WTC11 (cell line): ENCODE results near the gene KCNMA1. TPM values are rescaled to one million over a fixed set of nuclear protein-coding genes. Genes with fewer than 3 reads are reported as not detected.

Experiments used
- ATAC-seq: fragments of 200-7000 bp; cut with Tn5 transposase; 2 replicates; pipeline ENCODE4 v1.10.0; 2021; ENCODE audit warnings: mild to moderate bottlenecking, moderate library complexity
- CTCF ChIA-PET: fragments of 300-600 bp; sonication (Branson Sonifier 250); formaldehyde crosslinking; loops from one replicate; lab custom pipeline; 2021; ENCODE audit warnings: antibody characterized with exemption; lab: Charles Lee
- POLR2A ChIA-PET: fragments of 350-600 bp; sonication (Branson Sonifier 250); formaldehyde crosslinking; loops from one replicate; lab custom pipeline; 2021; ENCODE audit warnings: antibody characterized with exemption; lab: Charles Lee
- DNase-seq: peaks from one replicate; pipeline ENCODE4 v3.0.0; 2021; ENCODE audit warnings: low spot score
- H3K27ac Mint-ChIP-seq: 2 replicates; pipeline ENCODE4 v1.8.0; 2021; ENCODE audit warnings: mixed read lengths
- H3K27me3 Mint-ChIP-seq: 2 replicates; pipeline ENCODE4 v1.8.0; 2021; ENCODE audit warnings: low read depth, mild to moderate bottlenecking, moderate library complexity, mixed read lengths
- H3K36me3 Mint-ChIP-seq: 2 replicates; pipeline ENCODE4 v1.8.0; 2021; ENCODE audit warnings: mixed read lengths
- H3K4me1 Mint-ChIP-seq: 2 replicates; pipeline ENCODE4 v1.8.0; 2022; ENCODE audit warnings: mixed read lengths
- H3K4me3 Mint-ChIP-seq: 2 replicates; pipeline ENCODE4 v1.8.0; 2021; ENCODE audit warnings: mild to moderate bottlenecking, moderate library complexity, mixed read lengths
- H3K9me3 Mint-ChIP-seq: 2 replicates; pipeline ENCODE4 v1.8.0; 2021; ENCODE audit warnings: mixed read lengths
- FOXK1 ChIP-seq: sonication (generic); formaldehyde crosslinking; IDR thresholded peaks from 2 replicates; pipeline ENCODE4 v1.8.0; 2022; ENCODE audit warnings: mild to moderate bottlenecking, moderate library complexity, missing genetic modification reagents
- GTF2I ChIP-seq: fragments of 250-450 bp; sonication (Bioruptor Pico); conservative IDR thresholded peaks from 2 replicates; pipeline ENCODE4 v1.4.0; 2021; ENCODE audit warnings: mild to moderate bottlenecking
- IRF2 ChIP-seq: sonication (generic); formaldehyde crosslinking; IDR thresholded peaks from 2 replicates; pipeline ENCODE4 v1.8.0; 2022; ENCODE audit warnings: low read depth, missing genetic modification reagents, borderline replicate concordance
- MAX ChIP-seq: sonication (generic); formaldehyde crosslinking; IDR thresholded peaks from 2 replicates; pipeline ENCODE4 v1.8.0; 2022; ENCODE audit warnings: mild to moderate bottlenecking, missing genetic modification reagents
- NFE2L1 ChIP-seq: sonication (generic); formaldehyde crosslinking; IDR thresholded peaks from 2 replicates; pipeline ENCODE4 v1.8.1; 2023; ENCODE audit warnings: missing genetic modification reagents
- NR1H2 ChIP-seq: sonication (generic); formaldehyde crosslinking; IDR thresholded peaks from 2 replicates; pipeline ENCODE4 v1.9.0; 2021; ENCODE audit warnings: mild to moderate bottlenecking, moderate library complexity, missing genetic modification reagents
- RELA ChIP-seq: sonication (generic); formaldehyde crosslinking; IDR thresholded peaks from 2 replicates; pipeline ENCODE4 v1.8.1; 2022; ENCODE audit warnings: missing genetic modification reagents, mild to moderate bottlenecking, borderline replicate concordance
- SMAD3 ChIP-seq: sonication (generic); formaldehyde crosslinking; IDR thresholded peaks from 2 replicates; pipeline ENCODE4 v1.8.0; 2022; ENCODE audit warnings: missing genetic modification reagents, mild to moderate bottlenecking, borderline replicate concordance
- ZNF396 ChIP-seq: fragments of 250-450 bp; sonication (Bioruptor Pico); IDR thresholded peaks from 2 replicates; pipeline ENCODE4 v1.8.0; 2021; ENCODE audit warnings: mild to moderate bottlenecking, moderate library complexity, borderline replicate concordance
- ZNF671 ChIP-seq: fragments of 250-450 bp; sonication (Bioruptor Pico); IDR thresholded peaks from 2 replicates; pipeline ENCODE4 v1.8.0; 2021; ENCODE audit warnings: mild to moderate bottlenecking
- total RNA-seq: library from RNA; stranded (reverse); gene quantifications from 3 replicates; pipeline ENCODE4 v1.2.3, GENCODE V29; 2021
- TF ChIP-seq, protein P1 (sequence below): sonication (generic); formaldehyde crosslinking; IDR thresholded peaks from 2 replicates; pipeline ENCODE4 v1.8.0; 2022; ENCODE audit warnings: mild to moderate bottlenecking, missing genetic modification reagents
- TF ChIP-seq, protein P2 (sequence below): sonication (generic); formaldehyde crosslinking; IDR thresholded peaks from 2 replicates; pipeline ENCODE4 v1.8.1; 2023; ENCODE audit warnings: mild to moderate bottlenecking, missing genetic modification reagents, moderate library complexity
- TF ChIP-seq, protein P3 (sequence below): fragments of 250-450 bp; sonication (Bioruptor Pico); conservative IDR thresholded peaks from 2 replicates; pipeline ENCODE4 v1.9.0; 2021; ENCODE audit warnings: mild to moderate bottlenecking
- TF ChIP-seq, protein P4 (sequence below): sonication (generic); formaldehyde crosslinking; IDR thresholded peaks from 2 replicates; pipeline ENCODE4 v1.8.0; 2022; ENCODE audit warnings: missing genetic modification reagents
- TF ChIP-seq, protein P5 (sequence below): sonication (generic); formaldehyde crosslinking; IDR thresholded peaks from 2 replicates; pipeline ENCODE4 v1.8.0; 2023; ENCODE audit warnings: missing genetic modification reagents
- TF ChIP-seq, protein P6 (sequence below): sonication (generic); formaldehyde crosslinking; IDR thresholded peaks from 2 replicates; pipeline ENCODE4 v1.8.0; 2023; ENCODE audit warnings: mild to moderate bottlenecking, missing genetic modification reagents
- TF ChIP-seq, protein P7 (sequence below): sonication (generic); formaldehyde crosslinking; IDR thresholded peaks from 2 replicates; pipeline ENCODE4 v1.8.1; 2023; ENCODE audit warnings: mild to moderate bottlenecking, missing genetic modification reagents, borderline replicate concordance

KCNMA1 gene
- total RNA-seq, 1 experiment from 2014 or later: 7.3 TPM

GRCh38 chr10:77494327-77494726 lies 143.3 kb downstream of the KCNMA1 start (continued):
- TF ChIP-seq GTF2I (CRISPR knock-in tag) (no peak), MAX (CRISPR knock-in tag) (0 out of 2 replicates have a peak, but pooled peaks have one; percentile 17)
- TF ChIP-seq, protein P1, sequence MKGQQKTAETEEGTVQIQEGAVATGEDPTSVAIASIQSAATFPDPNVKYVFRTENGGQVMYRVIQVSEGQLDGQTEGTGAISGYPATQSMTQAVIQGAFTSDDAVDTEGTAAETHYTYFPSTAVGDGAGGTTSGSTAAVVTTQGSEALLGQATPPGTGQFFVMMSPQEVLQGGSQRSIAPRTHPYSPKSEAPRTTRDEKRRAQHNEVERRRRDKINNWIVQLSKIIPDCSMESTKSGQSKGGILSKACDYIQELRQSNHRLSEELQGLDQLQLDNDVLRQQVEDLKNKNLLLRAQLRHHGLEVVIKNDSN: no peak
- TF ChIP-seq, all 79 proteins: peak for 2

DNA sequence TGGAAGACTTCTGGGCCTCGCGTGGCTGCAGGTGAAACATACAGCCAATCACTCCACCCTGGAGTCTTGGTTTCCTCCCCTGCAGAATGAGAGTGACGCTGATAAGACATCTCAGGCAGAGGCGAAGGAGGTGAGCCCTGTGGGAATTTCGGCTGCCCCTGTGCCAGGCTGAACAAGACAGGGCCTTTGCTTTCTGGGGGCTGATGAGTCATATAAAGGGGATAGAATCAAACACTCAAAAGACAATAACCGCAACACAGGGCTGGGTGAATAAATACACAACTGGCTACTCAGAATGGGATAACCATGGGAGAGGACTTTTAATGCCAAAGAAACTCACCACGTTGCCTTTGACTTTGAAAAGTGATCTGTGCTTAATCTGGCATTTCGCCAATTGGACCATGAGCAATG lies 143.8 kb downstream of the KCNMA1 start:
- no peak for DNase-seq
- no peak for ATAC-seq
- no peak overlapping the region for H3K27ac Mint-ChIP-seq
- H3K9me3 Mint-ChIP-seq: no peaks in the 10 kb centered on the region
- CTCF ChIA-PET: interaction anchor here (0.6 to 2.4 kb wide), 15 partner anchors 8 to 328 kb away, joined by 3 to 22 read pairs (median 5); partner anchors contain the start of gene KCNMA1
- TF ChIP-seq, protein P2, sequence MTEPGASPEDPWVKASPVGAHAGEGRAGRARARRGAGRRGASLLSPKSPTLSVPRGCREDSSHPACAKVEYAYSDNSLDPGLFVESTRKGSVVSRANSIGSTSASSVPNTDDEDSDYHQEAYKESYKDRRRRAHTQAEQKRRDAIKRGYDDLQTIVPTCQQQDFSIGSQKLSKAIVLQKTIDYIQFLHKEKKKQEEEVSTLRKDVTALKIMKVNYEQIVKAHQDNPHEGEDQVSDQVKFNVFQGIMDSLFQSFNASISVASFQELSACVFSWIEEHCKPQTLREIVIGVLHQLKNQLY: no peak
- TF ChIP-seq ZNF396 (CRISPR knock-in tag): no peak
- no peak for TF ChIP-seq ZNF671 (CRISPR knock-in tag)
- TF ChIP-seq FOXK1 (CRISPR knock-in tag): no peak
- H3K4me3 Mint-ChIP-seq: no peak overlapping the region
- H3K4me1 Mint-ChIP-seq: peaks cover 2% of the 10 kb centered on the region
- no peaks in the 10 kb centered on the region for H3K36me3 Mint-ChIP-seq
- no peaks in the 10 kb centered on the region for H3K27me3 Mint-ChIP-seq
- POLR2A ChIA-PET: no interaction called here

DNA sequence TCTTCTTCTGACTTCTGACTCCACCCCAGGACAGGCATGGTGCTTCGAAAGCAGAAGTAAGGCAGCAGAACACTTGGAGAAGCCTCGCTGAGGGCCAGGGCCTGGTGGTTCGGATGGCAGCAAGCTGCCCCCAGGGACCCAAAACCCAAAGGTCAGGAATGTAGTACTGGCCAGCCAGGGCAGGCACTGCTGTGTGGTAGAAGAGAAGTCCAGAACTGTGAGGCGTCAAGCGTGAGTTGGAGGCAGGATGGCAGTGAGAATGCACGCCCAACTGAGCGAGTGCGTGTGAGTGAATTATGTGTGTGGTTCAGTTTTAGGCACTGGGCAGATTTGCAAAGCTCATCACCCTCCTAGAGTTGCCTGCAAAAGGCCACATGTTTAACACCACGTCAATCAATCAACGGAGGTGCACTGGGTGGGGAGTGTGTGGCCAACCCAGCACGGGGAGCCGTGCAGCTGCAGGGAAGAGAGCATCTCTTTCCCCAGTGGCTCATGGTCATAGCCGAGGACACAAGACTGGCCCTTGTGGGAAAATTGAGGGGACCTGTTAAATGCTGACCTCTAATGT lies 144.3 kb downstream of the KCNMA1 start:
- no peaks in the 10 kb centered on the region for H3K27me3 Mint-ChIP-seq
- CTCF ChIA-PET: no interaction called here
- no peak overlapping the region for H3K27ac Mint-ChIP-seq
- POLR2A ChIA-PET: no interaction called here
- ATAC-seq (no peak), DNase-seq (no peak)
- H3K4me3 Mint-ChIP-seq: no peak overlapping the region
- H3K36me3 Mint-ChIP-seq: no peaks in the 10 kb centered on the region
- no peaks in the 10 kb centered on the region for H3K9me3 Mint-ChIP-seq
- peaks cover 2% of the 10 kb centered on the region for H3K4me1 Mint-ChIP-seq
- TF ChIP-seq, protein P3, sequence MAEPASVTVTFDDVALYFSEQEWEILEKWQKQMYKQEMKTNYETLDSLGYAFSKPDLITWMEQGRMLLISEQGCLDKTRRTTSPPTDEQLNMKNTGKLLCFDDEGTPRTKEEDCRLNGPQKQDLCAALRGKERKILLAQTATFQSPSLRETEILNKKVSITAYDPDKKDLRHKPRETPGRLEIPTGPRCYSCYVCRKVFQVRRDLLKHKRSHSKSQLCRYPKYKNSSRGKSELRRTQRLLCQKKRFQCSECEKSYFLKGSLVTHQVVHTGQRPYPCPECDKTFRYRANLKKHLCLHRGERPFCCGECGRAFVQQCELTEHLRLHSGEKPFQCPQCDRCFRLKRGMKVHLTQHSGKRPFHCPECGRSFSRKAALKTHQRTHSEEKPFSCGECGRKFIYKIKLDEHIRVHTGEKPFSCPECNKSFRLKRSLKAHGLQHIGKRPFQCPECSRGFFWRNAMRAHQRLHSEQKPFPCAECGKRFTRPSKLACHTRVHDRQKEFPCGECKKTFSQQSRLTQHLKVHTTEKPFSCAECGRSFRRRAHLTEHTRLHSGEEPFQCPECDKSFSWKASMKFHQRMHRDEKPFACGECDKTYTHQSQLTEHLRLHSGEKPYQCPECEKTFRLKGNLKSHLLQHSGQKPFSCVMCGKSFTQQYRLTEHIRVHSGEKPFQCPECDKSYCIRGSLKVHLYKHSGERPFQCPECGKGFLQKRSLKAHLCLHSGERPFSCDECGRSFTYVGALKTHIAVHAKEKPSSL (CRISPR knock-in tag): no peak
- TF ChIP-seq, protein P4, sequence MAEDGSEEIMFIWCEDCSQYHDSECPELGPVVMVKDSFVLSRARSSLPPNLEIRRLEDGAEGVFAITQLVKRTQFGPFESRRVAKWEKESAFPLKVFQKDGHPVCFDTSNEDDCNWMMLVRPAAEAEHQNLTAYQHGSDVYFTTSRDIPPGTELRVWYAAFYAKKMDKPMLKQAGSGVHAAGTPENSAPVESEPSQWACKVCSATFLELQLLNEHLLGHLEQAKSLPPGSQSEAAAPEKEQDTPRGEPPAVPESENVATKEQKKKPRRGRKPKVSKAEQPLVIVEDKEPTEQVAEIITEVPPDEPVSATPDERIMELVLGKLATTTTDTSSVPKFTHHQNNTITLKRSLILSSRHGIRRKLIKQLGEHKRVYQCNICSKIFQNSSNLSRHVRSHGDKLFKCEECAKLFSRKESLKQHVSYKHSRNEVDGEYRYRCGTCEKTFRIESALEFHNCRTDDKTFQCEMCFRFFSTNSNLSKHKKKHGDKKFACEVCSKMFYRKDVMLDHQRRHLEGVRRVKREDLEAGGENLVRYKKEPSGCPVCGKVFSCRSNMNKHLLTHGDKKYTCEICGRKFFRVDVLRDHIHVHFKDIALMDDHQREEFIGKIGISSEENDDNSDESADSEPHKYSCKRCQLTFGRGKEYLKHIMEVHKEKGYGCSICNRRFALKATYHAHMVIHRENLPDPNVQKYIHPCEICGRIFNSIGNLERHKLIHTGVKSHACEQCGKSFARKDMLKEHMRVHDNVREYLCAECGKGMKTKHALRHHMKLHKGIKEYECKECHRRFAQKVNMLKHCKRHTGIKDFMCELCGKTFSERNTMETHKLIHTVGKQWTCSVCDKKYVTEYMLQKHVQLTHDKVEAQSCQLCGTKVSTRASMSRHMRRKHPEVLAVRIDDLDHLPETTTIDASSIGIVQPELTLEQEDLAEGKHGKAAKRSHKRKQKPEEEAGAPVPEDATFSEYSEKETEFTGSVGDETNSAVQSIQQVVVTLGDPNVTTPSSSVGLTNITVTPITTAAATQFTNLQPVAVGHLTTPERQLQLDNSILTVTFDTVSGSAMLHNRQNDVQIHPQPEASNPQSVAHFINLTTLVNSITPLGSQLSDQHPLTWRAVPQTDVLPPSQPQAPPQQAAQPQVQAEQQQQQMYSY (CRISPR knock-in tag): no peak
- TF ChIP-seq, protein P5, sequence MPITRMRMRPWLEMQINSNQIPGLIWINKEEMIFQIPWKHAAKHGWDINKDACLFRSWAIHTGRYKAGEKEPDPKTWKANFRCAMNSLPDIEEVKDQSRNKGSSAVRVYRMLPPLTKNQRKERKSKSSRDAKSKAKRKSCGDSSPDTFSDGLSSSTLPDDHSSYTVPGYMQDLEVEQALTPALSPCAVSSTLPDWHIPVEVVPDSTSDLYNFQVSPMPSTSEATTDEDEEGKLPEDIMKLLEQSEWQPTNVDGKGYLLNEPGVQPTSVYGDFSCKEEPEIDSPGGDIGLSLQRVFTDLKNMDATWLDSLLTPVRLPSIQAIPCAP (CRISPR knock-in tag): no peak
- no peak for TF ChIP-seq IRF2 (CRISPR knock-in tag)
- TF ChIP-seq RELA (CRISPR knock-in tag): no peak
- TF ChIP-seq SMAD3 (CRISPR knock-in tag): no peak
- TF ChIP-seq, protein P6, sequence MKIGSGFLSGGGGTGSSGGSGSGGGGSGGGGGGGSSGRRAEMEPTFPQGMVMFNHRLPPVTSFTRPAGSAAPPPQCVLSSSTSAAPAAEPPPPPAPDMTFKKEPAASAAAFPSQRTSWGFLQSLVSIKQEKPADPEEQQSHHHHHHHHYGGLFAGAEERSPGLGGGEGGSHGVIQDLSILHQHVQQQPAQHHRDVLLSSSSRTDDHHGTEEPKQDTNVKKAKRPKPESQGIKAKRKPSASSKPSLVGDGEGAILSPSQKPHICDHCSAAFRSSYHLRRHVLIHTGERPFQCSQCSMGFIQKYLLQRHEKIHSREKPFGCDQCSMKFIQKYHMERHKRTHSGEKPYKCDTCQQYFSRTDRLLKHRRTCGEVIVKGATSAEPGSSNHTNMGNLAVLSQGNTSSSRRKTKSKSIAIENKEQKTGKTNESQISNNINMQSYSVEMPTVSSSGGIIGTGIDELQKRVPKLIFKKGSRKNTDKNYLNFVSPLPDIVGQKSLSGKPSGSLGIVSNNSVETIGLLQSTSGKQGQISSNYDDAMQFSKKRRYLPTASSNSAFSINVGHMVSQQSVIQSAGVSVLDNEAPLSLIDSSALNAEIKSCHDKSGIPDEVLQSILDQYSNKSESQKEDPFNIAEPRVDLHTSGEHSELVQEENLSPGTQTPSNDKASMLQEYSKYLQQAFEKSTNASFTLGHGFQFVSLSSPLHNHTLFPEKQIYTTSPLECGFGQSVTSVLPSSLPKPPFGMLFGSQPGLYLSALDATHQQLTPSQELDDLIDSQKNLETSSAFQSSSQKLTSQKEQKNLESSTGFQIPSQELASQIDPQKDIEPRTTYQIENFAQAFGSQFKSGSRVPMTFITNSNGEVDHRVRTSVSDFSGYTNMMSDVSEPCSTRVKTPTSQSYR (CRISPR knock-in tag): no peak
- TF ChIP-seq, protein P7, sequence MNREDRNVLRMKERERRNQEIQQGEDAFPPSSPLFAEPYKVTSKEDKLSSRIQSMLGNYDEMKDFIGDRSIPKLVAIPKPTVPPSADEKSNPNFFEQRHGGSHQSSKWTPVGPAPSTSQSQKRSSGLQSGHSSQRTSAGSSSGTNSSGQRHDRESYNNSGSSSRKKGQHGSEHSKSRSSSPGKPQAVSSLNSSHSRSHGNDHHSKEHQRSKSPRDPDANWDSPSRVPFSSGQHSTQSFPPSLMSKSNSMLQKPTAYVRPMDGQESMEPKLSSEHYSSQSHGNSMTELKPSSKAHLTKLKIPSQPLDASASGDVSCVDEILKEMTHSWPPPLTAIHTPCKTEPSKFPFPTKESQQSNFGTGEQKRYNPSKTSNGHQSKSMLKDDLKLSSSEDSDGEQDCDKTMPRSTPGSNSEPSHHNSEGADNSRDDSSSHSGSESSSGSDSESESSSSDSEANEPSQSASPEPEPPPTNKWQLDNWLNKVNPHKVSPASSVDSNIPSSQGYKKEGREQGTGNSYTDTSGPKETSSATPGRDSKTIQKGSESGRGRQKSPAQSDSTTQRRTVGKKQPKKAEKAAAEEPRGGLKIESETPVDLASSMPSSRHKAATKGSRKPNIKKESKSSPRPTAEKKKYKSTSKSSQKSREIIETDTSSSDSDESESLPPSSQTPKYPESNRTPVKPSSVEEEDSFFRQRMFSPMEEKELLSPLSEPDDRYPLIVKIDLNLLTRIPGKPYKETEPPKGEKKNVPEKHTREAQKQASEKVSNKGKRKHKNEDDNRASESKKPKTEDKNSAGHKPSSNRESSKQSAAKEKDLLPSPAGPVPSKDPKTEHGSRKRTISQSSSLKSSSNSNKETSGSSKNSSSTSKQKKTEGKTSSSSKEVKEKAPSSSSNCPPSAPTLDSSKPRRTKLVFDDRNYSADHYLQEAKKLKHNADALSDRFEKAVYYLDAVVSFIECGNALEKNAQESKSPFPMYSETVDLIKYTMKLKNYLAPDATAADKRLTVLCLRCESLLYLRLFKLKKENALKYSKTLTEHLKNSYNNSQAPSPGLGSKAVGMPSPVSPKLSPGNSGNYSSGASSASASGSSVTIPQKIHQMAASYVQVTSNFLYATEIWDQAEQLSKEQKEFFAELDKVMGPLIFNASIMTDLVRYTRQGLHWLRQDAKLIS: no peak
- no peak for TF ChIP-seq NFE2L1
- no peak for TF ChIP-seq FOXK1 (CRISPR knock-in tag)
- no peak for TF ChIP-seq ZNF396 (CRISPR knock-in tag)
- TF ChIP-seq NR1H2 (CRISPR knock-in tag): no peak
